HepG2 (cell line): ENCODE measurements around the gene FANCE. TPM values are rescaled to one million over a fixed set of nuclear protein-coding genes. Genes with fewer than 3 reads are reported as not detected.

Experiments used
- CENPBD1 ChIP-seq: sonication (generic); formaldehyde crosslinking; IDR thresholded peaks from 2 replicates; pipeline ENCODE4 v1.8.0; 2022; ENCODE audit warnings: missing genetic modification reagents, low read depth, mild to moderate bottlenecking, borderline replicate concordance
- FOXK2 ChIP-seq: fragments of 450-650 bp; IDR thresholded peaks from 2 replicates; pipeline ENCODE4 v1.6.1; 2016
- LCORL ChIP-seq, 2 experiments: fragments of 450-650 bp in 1 of 2; sonication (generic) in 1 of 2; formaldehyde crosslinking in 1 of 2; IDR thresholded peaks; 2 replicates each; pipeline versions ENCODE4 v1.5.0 to v1.6.1; 2017 to 2020; ENCODE audit warnings: antibody characterized with exemption in 1 of 2, missing genetic modification reagents in 1 of 2
- MBNL3 ChIP-seq: fragments of 250-450 bp; sonication (Bioruptor Pico); conservative IDR thresholded peaks from 2 replicates; pipeline ENCODE4 v1.8.0; 2022; ENCODE audit warnings: mild to moderate bottlenecking, inconsistent platforms
- MED1 ChIP-seq: sonication (generic); formaldehyde crosslinking; IDR thresholded peaks from 2 replicates; pipeline ENCODE4 v1.4.0; 2020; ENCODE audit warnings: missing genetic modification reagents
- NCOA1 ChIP-seq: sonication (generic); formaldehyde crosslinking; IDR thresholded peaks from 2 replicates; pipeline ENCODE4 v1.9.0; 2021; ENCODE audit warnings: missing genetic modification reagents
- NR2C2 ChIP-seq: sonication (generic); formaldehyde crosslinking; IDR thresholded peaks from 2 replicates; pipeline ENCODE4 v1.4.0; 2020; ENCODE audit warnings: missing genetic modification reagents, mild to moderate bottlenecking, moderate library complexity, borderline replicate concordance
- PHF21A ChIP-seq: sonication (generic); formaldehyde crosslinking; IDR thresholded peaks from 2 replicates; pipeline ENCODE4 v1.5.0; 2020; ENCODE audit warnings: mild to moderate bottlenecking, missing genetic modification reagents
- RFX1 ChIP-seq: fragments of 450-650 bp; IDR thresholded peaks from 2 replicates; pipeline ENCODE4 v1.6.1; 2017
- SOX5 ChIP-seq: IDR thresholded peaks from 2 replicates; pipeline ENCODE4 v1.6.1; 2016; ENCODE audit warnings: borderline replicate concordance
- ZBTB20 ChIP-seq: sonication (generic); formaldehyde crosslinking; IDR thresholded peaks from 2 replicates; pipeline ENCODE4 v1.8.1; 2023; ENCODE audit warnings: missing genetic modification reagents, low read depth, mild to moderate bottlenecking, borderline replicate concordance
- ZHX1 ChIP-seq: sonication (generic); formaldehyde crosslinking; IDR thresholded peaks from 2 replicates; pipeline ENCODE4 v1.8.1; 2022; ENCODE audit warnings: low read depth, mild to moderate bottlenecking, missing genetic modification reagents
- ZNF225 ChIP-seq: sonication (generic); formaldehyde crosslinking; IDR thresholded peaks from 2 replicates; pipeline ENCODE4 v1.4.0; 2020; ENCODE audit warnings: mild to moderate bottlenecking, missing genetic modification reagents
- ZNF343 ChIP-seq: sonication (generic); formaldehyde crosslinking; IDR thresholded peaks from 2 replicates; pipeline ENCODE4 v1.4.0; 2020; ENCODE audit warnings: mild to moderate bottlenecking, missing genetic modification reagents
- ZNF44 ChIP-seq: sonication (generic); formaldehyde crosslinking; IDR thresholded peaks from 2 replicates; pipeline ENCODE4 v1.5.1; 2020; ENCODE audit warnings: mild to moderate bottlenecking, missing genetic modification reagents
- ZNF441 ChIP-seq: sonication (generic); formaldehyde crosslinking; IDR thresholded peaks from 2 replicates; pipeline ENCODE4 v1.7.0; 2021; ENCODE audit warnings: missing genetic modification reagents, borderline replicate concordance
- ZNF556 ChIP-seq: sonication (generic); formaldehyde crosslinking; IDR thresholded peaks from 2 replicates; pipeline ENCODE4 v1.4.0; 2020; ENCODE audit warnings: mild to moderate bottlenecking, missing genetic modification reagents, borderline replicate concordance
- ZNF609 ChIP-seq: sonication (generic); formaldehyde crosslinking; IDR thresholded peaks from 2 replicates; pipeline ENCODE4 v1.4.0; 2020; ENCODE audit warnings: mild to moderate bottlenecking, missing genetic modification reagents, borderline replicate concordance
- ZNF644 ChIP-seq: IDR thresholded peaks from 2 replicates; pipeline ENCODE4 v1.6.1; 2016; ENCODE audit warnings: low read depth
- ZNF720 ChIP-seq: sonication (generic); formaldehyde crosslinking; IDR thresholded peaks from 2 replicates; pipeline ENCODE4 v1.4.0; 2020; ENCODE audit warnings: missing genetic modification reagents
- ZNF891 ChIP-seq: sonication (generic); formaldehyde crosslinking; IDR thresholded peaks from 2 replicates; pipeline ENCODE4 v1.5.0; 2020; ENCODE audit warnings: mild to moderate bottlenecking, missing genetic modification reagents
- polyA plus RNA-seq, 8 experiments: library from polyadenylated mRNA; depleted of rRNA in 3 of 8; stranded (reverse) in 7 of 8; unstranded in 1 of 8; fragments of >200 nt; fragmentation: Illumina TruSeq in 4 of 8; extraction: Trizol in 4 of 8; gene quantifications; 2 replicates each; pipeline versions ENCODE4 v1.2.1 to v1.2.3, GENCODE V29; 2011 to 2016; ENCODE audit warnings: low read depth in 4 of 8, missing spikeins in 1 of 8, mixed read lengths in 1 of 8; ENCODE audit not compliant: insufficient read depth in 1 of 8
- total RNA-seq, 5 experiments: library from RNA; depleted of rRNA; stranded (reverse); fragments of >200 nt; fragmentation: Illumina TruSeq; extraction: Trizol; gene quantifications; 2 replicates each; pipeline ENCODE4 v1.2.3, GENCODE V29; 2016; ENCODE audit warnings: low read depth in 1 of 5

Gene FANCE
- total and polyA plus RNA-seq, 2 of the 13 experiments (the other 11 are each of a cell fraction or from before 2014, with no cell fraction given) = 7.1 to 11.2 TPM

GRCh38 chr6:35428421-35429149, 23.6 kb upstream of the FANCE start (continued):
- TF ChIP-seq ZHX1 (CRISPR knock-in tag) = no peak; the same call in 1 of the 2 replicates
- TF ChIP-seq RFX1 = peak; percentile 52; the same call in 1 of the 2 replicates
- TF ChIP-seq NCOA1 (CRISPR knock-in tag) = 0 out of 2 replicates have a peak, but pooled peaks have one; percentile 41
- TF ChIP-seq ZNF44 (CRISPR knock-in tag) = 0 out of 2 replicates have a peak, but pooled peaks have one; percentile 35
- no peak for TF ChIP-seq LCORL (IDR thresholded peaks at IDR 0.05)
- TF ChIP-seq LCORL (CRISPR knock-in tag; IDR thresholded peaks at IDR 0.05) = peak; percentile 95
- TF ChIP-seq SOX5 = peak; percentile 70
- TF ChIP-seq ZNF343 (CRISPR knock-in tag) = no peak
- 0 out of 2 replicates have a peak, but pooled peaks have one; percentile 20 for TF ChIP-seq ZNF441
- TF ChIP-seq ZNF891 (CRISPR knock-in tag) = peak; percentile 46; the same call in 1 of the 2 replicates
- no peak for TF ChIP-seq ZBTB20 (CRISPR knock-in tag)
- 0 out of 2 replicates have a peak, but pooled peaks have one; percentile 52 for TF ChIP-seq FOXK2
- TF ChIP-seq MED1 = peak; percentile 66
- TF ChIP-seq ZNF644 (CRISPR knock-in tag) = peak; percentile 27; the same call in 1 of the 2 replicates
- TF ChIP-seq ZNF609 (CRISPR knock-in tag) = peak; percentile 92
- TF ChIP-seq CENPBD1 = no peak
- TF ChIP-seq ZNF720 = no peak
- TF ChIP-seq ZNF225 (CRISPR knock-in tag) = 0 out of 2 replicates have a peak, but pooled peaks have one; percentile 47
- no peak for TF ChIP-seq MBNL3 (CRISPR knock-in tag)
- no peak; the same call in 1 of the 2 replicates for TF ChIP-seq NR2C2
- TF ChIP-seq PHF21A (CRISPR knock-in tag) = 0 out of 2 replicates have a peak, but pooled peaks have one; percentile 32
- peak; percentile 86; the same call in 1 of the 2 replicates for TF ChIP-seq ZNF556 (CRISPR knock-in tag)
